Chondrocyte (in vitro differentiated cells): ENCODE data around the gene SCD5. TPM values are rescaled to one million over a fixed set of nuclear protein-coding genes. Genes with fewer than 3 reads are reported as not detected.
A peak's percentile ranks its signal among the peaks of the same experiment; 100 is the strongest.

Experiments used
- DNase-seq: peaks from one replicate; pipeline ENCODE4 v3.0.0; 2021; ENCODE audit warnings: mixed read lengths, low spot score
- H3K27ac Mint-ChIP-seq: one replicate; pipeline ENCODE4 v1.8.0; 2021; ENCODE audit warnings: mild to moderate bottlenecking, moderate library complexity, mixed read lengths; ENCODE audit not compliant: unreplicated experiment
- H3K27me3 Mint-ChIP-seq: 2 replicates; pipeline ENCODE4 v1.8.0; 2021; ENCODE audit warnings: low read depth, mixed read lengths
- H3K36me3 Mint-ChIP-seq: 2 replicates; pipeline ENCODE4 v1.8.0; 2021; ENCODE audit warnings: low read depth, mixed read lengths
- H3K4me1 Mint-ChIP-seq: 2 replicates; pipeline ENCODE4 v1.8.0; 2021; ENCODE audit warnings: low read depth, mild to moderate bottlenecking, mixed read lengths
- H3K4me3 Mint-ChIP-seq: one replicate; pipeline ENCODE4 v1.8.0; 2021; ENCODE audit warnings: mild to moderate bottlenecking, moderate library complexity, mixed read lengths; ENCODE audit not compliant: unreplicated experiment
- H3K9me3 Mint-ChIP-seq: 2 replicates; pipeline ENCODE4 v1.8.0; 2021; ENCODE audit warnings: low read depth, mixed read lengths
- CTCF ChIP-seq: fragments of 200-600 bp; sonication (generic); IDR thresholded peaks from 2 replicates; pipeline ENCODE4 v1.5.0; 2021; ENCODE audit warnings: antibody characterized with exemption, mild to moderate bottlenecking, moderate library complexity
- total RNA-seq: library from RNA; stranded (reverse); gene quantifications from 3 replicates; pipeline ENCODE4 v1.2.1, GENCODE V29; 2021

Gene SCD5
- total RNA-seq, 1 donor from 2014 or later = 22.6 TPM

GRCh38 chr4:82721819-82722423, 76.7 kb downstream of the SCD5 start:
- Mint-ChIP-seq H3K27ac (peak overlapping the region; percentile 5), H3K27me3 (no peaks in the 10 kb centered on the region), H3K4me3 (no peak overlapping the region), H3K36me3 (no peaks in the 10 kb centered on the region), H3K4me1 (peaks cover 13% of the 10 kb centered on the region), H3K9me3 (no peaks in the 10 kb centered on the region)
- no peak for DNase-seq
- peak; percentile 81 for TF ChIP-seq CTCF

- no peak overlapping the region for H3K4me3 Mint-ChIP-seq
- H3K4me1 Mint-ChIP-seq = peaks cover 26% of the 10 kb centered on the region
- H3K27ac Mint-ChIP-seq = no peak overlapping the region
- H3K36me3 Mint-ChIP-seq = no peaks in the 10 kb centered on the region
- DNase-seq = no peak
- no peaks in the 10 kb centered on the region for H3K9me3 Mint-ChIP-seq
- no peaks in the 10 kb centered on the region for H3K27me3 Mint-ChIP-seq
- TF ChIP-seq CTCF = no peak
Measured at GRCh38 chr4:82718162-82718940, 80.2 kb downstream of the SCD5 start.

GRCh38 chr4:82715731-82716617, 82.6 kb downstream of the SCD5 start:
- no peak for DNase-seq
- Mint-ChIP-seq H3K9me3 (no peaks in the 10 kb centered on the region), H3K4me1 (peaks cover 18% of the 10 kb centered on the region), H3K36me3 (no peaks in the 10 kb centered on the region), H3K27ac (peak overlapping the region; percentile 80), H3K27me3 (no peaks in the 10 kb centered on the region), H3K4me3 (no peak overlapping the region)
- TF ChIP-seq CTCF = no peak

- Mint-ChIP-seq H3K36me3 (no peaks in the 10 kb centered on the region), H3K9me3 (no peaks in the 10 kb centered on the region), H3K4me3 (no peak overlapping the region), H3K27ac (no peak overlapping the region), H3K27me3 (no peaks in the 10 kb centered on the region), H3K4me1 (peaks cover 18% of the 10 kb centered on the region)
- no peak for DNase-seq
- TF ChIP-seq CTCF = no peak
Measured at GRCh38 chr4:82713856-82714255, 84.7 kb downstream of the SCD5 start.

- no peaks in the 10 kb centered on the region for H3K9me3 Mint-ChIP-seq
- DNase-seq = no peak
- peaks cover 24% of the 10 kb centered on the region for H3K4me1 Mint-ChIP-seq
- H3K27me3 Mint-ChIP-seq = no peaks in the 10 kb centered on the region
- H3K36me3 Mint-ChIP-seq = no peaks in the 10 kb centered on the region
- H3K4me3 Mint-ChIP-seq = no peak overlapping the region
- TF ChIP-seq CTCF = no peak
- no peak overlapping the region for H3K27ac Mint-ChIP-seq
Measured at GRCh38 chr4:82712561-82712960, 86.0 kb downstream of the SCD5 start.
